AG10803 (cell line): ENCODE measurements around the gene KLF2.

ENCODE experiments used
- DNase-seq: peaks from one replicate; pipeline ENCODE4 v3.0.0; 2010; ENCODE audit warnings: low read depth
- H3K4me3 ChIP-seq: 2 replicates; pipeline ENCODE4 v1.5.1; 2011; ENCODE audit warnings: mild to moderate bottlenecking, low read length, control low read depth
- CTCF ChIP-seq: conservative IDR thresholded peaks from 2 replicates; pipeline ENCODE4 v1.5.1; 2011; ENCODE audit warnings: mild to moderate bottlenecking, low read length, control low read depth, inconsistent platforms

The KLF2 gene

GRCh38 chr19:16369306-16369663, 44.7 kb downstream of the KLF2 start:
- H3K4me3 ChIP-seq: no peak overlapping the region
- TF ChIP-seq CTCF: no peak
- DNase-seq: no peak

DNA sequence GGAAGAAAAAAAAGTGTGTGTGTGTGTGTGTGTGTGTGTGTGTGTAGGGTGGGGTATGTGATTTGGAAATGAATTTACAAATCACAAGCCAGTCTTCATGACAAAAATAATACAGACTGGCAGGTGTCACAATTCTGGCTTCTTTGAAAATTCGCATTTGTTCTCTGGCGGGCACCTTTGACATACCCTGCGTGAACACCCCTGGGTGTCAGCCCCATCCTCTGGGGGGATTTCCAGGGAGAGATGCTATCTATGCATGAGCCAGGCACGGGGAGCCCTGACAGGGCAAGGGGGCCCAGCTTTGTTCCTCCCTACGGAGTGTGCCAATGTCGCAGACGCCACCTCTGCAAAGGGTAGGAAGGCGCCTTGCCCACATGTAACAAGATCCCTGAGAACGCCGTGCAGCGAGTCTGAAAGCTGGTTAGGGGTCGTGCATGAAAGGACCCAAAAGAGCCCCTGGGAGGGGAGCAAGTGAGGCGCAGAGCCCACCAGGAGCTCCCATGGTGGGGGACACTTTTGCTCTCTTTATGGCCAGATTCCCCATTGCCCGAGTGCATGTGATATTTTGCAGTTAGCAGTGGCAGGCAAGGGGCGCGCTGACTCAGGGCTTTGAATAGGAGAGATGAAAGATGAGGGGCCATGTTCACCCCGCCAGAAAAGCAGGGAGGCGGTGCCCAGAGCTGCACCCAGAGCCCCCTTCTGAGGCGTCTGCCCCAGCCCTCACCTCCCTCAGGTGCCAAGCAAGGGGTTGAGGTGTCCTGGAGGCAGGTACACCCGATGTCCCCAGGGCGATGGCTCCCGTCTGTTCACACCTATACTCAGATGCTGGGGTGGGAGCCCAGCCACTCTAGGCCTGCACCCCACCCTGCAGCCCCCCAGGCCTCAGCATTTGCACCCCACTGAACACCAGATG, 45.3 kb downstream of the KLF2 start:
- DNase-seq: no peak
- no peak for TF ChIP-seq CTCF
- no peak overlapping the region for H3K4me3 ChIP-seq

DNA sequence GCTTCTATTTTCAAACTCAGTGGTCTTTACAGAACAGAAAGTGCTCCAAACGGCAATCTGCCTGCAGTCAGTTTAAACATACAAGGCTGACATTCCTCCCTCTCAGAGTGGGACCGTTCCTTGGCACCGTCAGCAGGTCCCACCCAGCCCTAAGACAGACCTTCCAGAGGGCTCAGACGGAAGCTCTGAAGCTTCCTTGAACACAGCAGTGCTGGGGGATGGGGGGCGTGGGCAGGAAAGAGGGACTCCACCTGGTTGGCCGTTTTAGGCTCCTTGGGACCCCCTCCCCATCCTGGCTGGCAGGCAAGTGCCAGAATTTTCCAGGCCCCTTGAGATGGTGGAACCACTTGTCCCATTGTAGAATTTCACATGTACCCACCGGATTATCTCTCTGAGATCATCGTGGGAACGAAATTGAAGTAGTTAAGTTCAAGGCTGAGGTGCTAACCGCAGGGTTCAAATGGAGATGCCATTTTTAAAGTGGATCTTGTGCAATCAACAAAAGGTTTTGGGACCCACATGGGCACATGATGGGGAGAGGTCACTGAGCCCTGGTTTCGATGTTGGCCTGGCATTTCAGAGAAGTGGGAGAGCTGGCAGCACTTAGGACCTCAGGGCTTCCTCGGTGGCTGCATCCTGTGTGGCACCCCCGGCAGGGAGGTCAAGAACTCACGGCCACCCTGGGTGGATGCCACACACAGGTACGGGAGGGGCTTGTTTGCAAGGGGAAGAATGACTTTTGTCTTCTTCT, 46.2 kb downstream of the KLF2 start:
- TF ChIP-seq CTCF: no peak
- no peak for DNase-seq
- no peak overlapping the region for H3K4me3 ChIP-seq

DNA sequence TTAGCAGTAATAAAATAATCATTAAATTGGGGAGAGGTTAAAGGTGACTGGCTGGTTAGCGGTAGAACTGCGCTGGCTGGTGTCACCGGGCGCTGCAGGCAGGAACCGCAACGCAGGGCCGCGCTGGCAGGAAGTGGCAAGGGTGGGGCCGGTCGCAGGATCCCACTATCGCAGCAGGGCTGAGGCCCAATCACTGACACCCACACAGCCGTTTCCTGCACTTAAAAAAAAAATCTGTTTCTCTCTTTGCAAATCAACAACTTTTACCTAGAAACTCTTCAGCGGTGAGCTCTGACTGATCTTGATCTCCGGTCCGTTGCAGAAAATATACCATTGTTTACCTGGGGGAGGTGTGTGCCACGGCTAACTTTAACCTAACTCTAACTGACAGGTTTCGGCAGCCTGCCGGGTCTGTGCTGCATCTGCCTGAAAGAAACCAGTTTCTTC, 46.9 kb downstream of the KLF2 start:
- H3K4me3 ChIP-seq: no peak overlapping the region
- no peak for DNase-seq
- TF ChIP-seq CTCF: no peak

GRCh38 chr19:16372065-16372915, 47.7 kb downstream of the KLF2 start:
- H3K4me3 ChIP-seq: no peak overlapping the region
- DNase-seq: no peak
- TF ChIP-seq CTCF: no peak

DNA sequence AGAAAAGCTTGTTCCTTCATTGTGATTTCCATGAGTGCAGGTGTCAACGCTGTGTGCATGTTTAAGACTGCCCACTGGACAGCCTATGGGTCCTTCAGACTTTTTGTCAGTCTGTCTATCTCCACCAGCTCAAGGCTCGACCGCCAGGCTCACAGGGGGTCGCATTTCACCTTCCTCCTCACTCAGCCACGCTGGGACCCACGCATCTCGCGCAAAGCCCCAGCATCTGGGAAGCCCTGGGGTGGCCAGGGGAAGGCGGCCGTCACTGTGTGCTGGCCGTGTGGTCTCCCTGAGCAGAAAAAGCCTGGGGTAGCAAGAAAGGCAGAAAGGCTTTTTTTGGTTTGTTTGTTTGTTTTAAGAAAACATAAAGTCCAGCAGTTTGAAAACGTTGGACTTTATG, 48.5 kb downstream of the KLF2 start:
- TF ChIP-seq CTCF: no peak

More for the DNA sequence above, 48.5 kb downstream of the KLF2 start:
- no peak overlapping the region for H3K4me3 ChIP-seq
- DNase-seq: no peak
